NCI-H69 (cell line): ENCODE data around the gene GNRH2.
A peak's percentile ranks its signal among the peaks of the same experiment; 100 is the strongest.
"Not testable (repeated sequence)": the region's sequence is repeated elsewhere in the genome, so short reads cannot be mapped to it uniquely, and the experiment has no call there.

ENCODE experiments used
- DNase-seq: peaks from one replicate; lab custom pipeline; 2025; lab: John Stamatoyannopoulos, UW

GNRH2 gene

DNA sequence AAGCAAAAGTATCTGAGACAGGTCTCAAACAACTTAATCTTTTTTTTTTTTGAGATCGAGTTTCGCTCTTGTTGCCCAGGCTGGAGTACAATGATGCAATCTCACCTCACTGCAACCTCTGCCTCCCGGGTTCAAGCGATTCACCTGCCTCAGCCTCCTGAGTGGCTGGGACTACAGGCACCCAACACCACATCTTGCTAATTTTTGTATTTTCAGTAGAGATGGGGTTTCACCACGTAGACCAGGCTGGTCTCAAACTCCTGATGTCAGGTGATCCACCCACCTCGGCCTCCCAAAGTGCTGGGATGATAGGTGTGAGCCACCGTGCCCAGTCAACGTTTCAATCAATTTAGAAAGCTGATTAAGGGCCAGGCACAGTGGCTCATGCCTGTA, 29.8 kb downstream of the GNRH2 start:
- not testable (repeated sequence) for DNase-seq

DNA sequence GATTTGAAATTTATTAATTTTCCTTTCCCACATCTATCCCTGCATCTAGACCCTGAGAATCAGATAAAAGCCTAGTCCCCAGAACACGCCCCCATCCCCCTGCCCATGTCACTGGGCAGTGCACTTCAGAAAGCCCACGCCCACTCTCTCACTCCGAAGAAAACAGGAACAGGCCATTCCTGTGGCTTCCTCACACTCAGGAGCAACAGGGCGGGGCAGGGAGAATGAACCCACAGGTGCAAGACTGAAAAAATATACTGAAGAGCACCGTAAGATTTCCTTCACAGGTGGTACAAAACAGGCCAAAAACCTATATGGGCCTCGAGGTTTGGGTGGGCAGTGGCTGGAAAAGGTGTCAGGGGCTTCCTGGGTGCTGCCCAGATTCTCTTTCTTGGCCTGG, 31.4 kb downstream of the GNRH2 start:
- no peak for DNase-seq

DNA sequence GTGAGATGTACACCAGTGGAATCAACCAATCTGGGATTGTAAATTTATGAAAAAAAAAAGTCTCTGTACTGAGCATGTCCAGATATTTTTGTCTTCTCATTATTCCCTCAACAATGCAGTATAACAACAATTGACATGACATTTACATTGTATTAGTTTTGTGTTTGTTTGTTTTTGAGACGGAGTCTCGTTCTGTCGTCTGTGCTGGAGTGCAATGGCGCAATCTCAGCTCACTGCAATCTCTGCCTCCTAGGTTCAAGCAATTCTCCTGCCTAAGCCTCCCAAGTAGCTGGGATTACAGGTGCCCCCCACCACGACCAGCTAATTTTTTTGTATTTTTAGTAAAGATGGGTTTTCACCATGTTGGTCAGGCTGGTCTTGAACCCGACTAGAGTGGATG, 31.9 kb downstream of the GNRH2 start:
- not testable (repeated sequence) for DNase-seq

DNA sequence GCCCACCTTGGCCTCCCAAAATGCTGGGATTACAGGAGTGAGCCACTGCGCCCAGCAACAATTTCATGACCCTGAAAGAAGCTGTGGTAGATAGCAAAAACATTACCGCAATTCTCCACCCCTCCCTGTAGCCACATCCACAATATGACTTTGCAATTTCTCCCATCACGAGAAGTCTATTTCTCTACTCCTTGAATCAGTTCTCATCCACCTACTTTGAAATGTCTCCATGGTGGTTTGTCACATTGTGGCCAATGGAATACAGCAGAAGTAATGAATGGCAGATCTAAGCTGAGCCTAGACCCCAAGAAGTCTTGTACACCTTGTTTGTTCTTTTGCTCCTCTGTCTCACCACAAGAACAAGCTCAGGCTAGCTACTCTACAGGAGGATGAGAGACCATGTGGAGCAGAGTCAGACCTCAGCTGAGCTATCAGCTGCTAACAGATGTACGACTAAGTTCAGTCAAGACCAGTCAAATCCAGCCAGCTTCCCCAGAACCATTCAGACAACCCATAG, 34.3 kb downstream of the GNRH2 start:
- DNase-seq: no peak

- DNase-seq: no peak
Observed at GRCh38 chr20:3080939-3081388, 37.5 kb downstream of the GNRH2 start.

GRCh38 chr20:3081641-3082040, 38.2 kb downstream of the GNRH2 start:
- DNase-seq: no peak

DNA sequence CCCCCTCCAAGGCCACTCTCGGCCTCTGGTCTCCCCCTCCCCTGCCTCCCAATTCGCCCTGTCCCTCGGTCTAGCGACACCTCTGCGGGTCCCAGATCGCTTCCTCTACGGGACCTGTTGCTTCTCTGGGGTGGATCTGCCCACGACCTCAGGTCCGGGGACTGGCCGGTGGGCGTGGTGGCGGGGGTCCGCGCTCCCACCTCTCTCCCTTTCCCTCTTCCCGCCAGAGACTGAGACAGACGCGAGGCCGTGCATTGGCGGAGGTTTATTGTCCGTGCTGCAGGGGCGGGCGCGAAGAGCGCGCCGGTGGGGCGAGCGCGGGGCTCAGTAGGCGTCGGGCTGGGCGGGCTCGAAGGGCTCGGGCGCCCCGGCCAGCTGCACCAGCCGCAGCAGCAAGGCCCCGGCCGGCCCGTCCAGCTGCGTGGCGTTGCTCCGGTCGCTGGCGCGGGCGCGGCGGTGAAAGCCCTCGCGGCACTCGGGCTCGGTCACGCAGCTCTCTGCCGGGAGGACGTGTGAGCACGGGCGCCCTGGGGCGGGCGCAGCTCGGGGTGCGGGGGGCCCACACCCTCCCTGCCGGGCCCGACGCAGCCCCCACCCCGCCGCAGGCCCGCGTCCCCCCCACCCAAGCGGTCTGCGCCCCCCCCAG, 39.0 kb downstream of the GNRH2 start:
- peak; percentile 55 for DNase-seq

DNA sequence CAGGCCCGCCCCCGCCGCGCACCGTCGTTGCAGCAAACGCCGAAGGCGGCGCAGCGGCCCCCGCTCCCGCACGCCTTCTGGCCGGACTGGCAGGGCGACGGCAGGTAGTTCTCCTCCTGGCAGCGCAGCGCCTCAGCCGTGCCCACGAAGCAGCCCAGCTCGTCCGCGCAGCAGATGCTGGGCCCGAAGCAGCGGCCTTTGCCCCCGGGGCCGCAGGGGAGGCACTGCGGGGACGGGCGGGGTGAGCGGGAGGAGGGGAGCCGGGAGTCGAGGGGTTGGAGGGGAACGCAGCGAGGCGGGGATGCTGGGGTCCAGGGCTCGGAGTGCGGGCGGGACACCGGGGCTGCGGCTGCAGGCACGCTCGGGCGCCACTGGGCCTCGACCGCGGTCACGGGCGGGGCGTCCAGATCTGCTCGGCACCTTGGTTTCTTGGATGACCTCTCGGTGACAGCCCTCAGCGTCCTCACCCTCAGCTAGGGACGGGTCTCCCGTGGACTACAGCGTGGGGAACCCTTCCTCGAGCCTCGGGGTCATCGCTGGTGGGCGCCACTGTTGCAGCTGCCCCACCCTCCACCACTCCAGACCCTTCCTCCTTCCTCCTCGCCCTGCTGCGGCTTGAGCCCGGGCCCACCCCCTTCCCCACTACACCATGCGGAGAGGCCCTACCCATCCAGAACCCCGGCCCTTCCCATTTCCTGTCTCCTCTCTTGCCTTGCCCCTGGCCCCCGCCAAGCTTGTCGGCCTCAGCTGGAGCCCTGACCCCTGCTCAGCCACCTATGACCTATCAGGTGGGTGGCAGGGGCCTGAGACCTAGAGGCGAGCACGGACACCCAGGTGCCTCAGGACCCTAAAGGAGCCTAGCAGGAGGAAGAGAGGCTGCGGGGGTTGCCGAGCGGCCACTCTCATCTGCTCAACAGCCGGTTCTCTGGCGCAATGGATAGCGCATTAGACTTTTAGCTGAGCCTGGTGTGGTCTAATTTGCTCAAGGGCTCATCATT, 39.8 kb downstream of the GNRH2 start:
- peak; percentile 42 for DNase-seq

- no peak for DNase-seq
Observed at GRCh38 chr20:3084283-3084985, 41.0 kb downstream of the GNRH2 start, which contains the start of gene AVP. AVP (minus strand) TSS chr20:3084724; CDS start chr20:3084674, 50 bp downstream.

- no peak for DNase-seq
Observed at GRCh38 chr20:3084986-3085360, 41.6 kb downstream of the GNRH2 start.

DNA sequence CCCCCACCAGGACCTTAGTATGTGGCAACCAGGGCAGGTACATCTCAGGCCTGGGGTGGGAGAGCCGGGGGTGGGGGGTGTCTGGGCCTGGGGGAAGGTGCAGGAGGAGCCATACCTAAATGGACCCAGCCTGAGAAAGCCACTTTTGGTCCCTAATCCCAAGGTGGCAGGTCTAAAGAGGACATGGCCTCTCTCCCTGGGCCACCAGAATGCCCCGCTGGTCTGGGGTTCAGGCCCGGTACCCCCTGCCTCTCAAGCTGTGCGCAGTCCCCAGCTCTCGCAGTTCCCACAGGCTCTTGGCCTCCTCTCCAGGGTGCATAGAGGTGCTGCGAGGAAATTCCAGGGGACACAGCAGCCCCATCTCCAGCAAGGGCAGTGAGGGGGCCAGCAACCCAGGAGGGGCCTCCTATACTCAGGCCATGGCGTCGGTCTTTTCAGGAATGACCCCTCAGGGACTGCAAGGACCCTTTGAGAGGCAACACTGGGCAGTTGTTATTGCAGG, 42.2 kb downstream of the GNRH2 start:
- no peak for DNase-seq

- no peak for DNase-seq
Observed at GRCh38 chr20:3088031-3088430, 44.6 kb downstream of the GNRH2 start.

GRCh38 chr20:3090565-3090964, 47.1 kb downstream of the GNRH2 start:
- no peak for DNase-seq

DNA sequence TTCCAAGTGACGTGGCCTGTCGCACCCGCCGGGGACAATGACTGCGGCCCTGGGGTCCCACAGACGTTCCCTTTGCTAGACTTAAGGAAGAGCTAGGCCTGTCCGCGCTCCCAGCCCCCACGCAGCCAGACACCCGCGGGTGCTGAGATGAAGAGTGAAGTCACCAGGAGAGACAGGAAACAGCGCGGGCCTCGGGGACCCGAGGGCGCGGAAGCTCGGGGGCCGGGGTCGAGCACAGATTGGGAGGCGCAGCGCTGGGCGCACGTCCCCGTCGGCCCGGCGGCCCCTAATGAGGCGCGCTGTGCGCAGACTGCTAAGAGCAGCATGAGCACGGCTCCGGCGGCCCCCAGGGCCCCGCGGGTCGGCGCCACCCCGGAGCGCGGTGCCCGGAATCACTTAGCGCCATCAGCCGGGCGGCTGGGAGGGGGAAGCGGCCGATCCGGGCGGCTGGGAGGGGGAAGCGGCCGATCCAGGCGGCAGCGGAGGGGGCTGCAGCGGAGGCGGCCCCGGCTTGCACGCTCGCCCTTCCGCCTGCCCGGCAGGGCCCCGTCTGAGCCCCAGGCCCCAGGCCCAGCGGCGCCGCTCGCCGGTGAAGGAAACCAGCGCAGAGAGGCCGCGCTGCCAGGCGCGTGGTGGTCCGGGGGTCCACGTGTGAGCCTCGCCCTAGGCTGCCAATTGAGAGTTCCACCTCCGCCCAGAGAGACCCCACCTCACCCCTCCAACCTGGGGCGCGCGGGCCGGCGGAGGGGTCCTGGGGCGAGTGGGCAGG, 49.4 kb downstream of the GNRH2 start:
- peak; percentile 43 for DNase-seq

DNA sequence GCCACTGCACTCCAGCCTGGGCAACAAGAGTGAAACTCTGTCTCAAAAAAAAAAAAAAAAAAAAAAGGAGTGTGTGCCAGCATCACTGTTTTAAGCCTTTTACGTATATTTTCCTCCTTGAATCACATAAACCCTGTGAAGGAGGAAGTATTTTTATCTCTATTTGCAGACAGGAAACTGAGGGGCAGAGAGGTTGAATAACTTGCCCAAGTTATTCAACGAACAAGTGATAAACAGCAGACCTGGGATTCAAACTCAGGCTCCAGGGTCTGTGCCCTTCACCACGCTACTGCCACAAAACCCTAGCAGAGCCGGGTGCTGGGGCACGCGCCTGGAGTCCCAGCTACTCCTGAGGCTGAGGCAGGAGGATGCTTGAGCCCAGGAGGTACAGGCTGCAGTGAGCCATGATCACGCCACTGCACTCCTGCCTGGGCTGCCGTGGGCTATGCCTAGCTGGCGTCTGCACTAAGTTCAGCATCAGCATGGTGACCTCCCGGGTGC, 50.5 kb downstream of the GNRH2 start:
- DNase-seq: no peak

DNA sequence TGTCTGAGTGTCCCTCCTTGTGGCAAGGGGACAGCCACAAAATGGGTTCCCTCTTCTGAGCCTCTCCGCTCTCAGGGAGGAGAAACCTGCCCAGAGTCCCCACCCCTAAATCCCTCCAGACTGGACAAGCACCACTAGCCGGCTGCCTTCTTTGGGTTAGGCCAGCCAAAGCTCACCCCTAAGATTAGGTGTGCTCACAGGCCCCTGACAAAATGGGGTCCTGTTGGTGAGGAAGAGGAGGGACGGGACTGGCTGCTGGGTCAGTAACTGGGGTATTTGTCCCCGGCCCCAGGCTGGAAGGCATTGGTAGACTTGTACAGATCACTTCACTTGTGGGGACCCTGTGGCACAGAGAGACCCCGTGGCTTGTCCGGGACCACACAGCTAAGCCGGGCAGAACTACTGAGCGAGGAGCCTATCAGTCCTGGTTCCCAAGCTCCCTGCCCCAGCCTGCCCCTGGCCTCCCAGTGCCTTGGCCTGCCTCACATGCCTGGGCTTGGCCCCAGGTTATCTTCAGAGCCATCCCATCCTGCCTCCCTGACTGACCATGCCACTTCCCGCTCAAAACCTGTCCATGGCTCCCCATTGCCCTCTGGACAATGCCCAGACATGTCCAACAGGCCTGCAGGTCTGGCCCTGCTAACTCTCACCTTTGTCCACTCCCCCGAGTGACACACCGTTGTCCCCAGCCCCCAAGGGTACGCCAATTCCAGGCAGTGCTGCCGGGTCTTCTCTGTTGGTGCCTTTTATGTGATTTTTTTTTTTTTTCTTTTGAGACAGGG, 51.6 kb downstream of the GNRH2 start:
- no peak for DNase-seq
